Measurements from ENCODE around the gene SYNE2.

Gene SYNE2

GRCh38 chr14:63843796-63844195 is 9.0 kb upstream of the SYNE2 start:
- Histone ChIP-seq H3K36me3 (no peaks in the 10 kb centered on the region), H3K9me3 (no peaks in the 10 kb centered on the region), H3K4me3 (ENCODE audit: low read depth, low read length) (no peak overlapping the region), H3K27me3 (no peaks in the 10 kb centered on the region), H3K4me1 (no peaks in the 10 kb centered on the region; the same call in 1 of the 2 replicates)
- TF ChIP-seq, protein P1, sequence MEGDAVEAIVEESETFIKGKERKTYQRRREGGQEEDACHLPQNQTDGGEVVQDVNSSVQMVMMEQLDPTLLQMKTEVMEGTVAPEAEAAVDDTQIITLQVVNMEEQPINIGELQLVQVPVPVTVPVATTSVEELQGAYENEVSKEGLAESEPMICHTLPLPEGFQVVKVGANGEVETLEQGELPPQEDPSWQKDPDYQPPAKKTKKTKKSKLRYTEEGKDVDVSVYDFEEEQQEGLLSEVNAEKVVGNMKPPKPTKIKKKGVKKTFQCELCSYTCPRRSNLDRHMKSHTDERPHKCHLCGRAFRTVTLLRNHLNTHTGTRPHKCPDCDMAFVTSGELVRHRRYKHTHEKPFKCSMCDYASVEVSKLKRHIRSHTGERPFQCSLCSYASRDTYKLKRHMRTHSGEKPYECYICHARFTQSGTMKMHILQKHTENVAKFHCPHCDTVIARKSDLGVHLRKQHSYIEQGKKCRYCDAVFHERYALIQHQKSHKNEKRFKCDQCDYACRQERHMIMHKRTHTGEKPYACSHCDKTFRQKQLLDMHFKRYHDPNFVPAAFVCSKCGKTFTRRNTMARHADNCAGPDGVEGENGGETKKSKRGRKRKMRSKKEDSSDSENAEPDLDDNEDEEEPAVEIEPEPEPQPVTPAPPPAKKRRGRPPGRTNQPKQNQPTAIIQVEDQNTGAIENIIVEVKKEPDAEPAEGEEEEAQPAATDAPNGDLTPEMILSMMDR (IDR thresholded peaks at IDR 0.05; ENCODE audit: low read depth, low read length) = no peak
- no peak for DNase-seq

DNA sequence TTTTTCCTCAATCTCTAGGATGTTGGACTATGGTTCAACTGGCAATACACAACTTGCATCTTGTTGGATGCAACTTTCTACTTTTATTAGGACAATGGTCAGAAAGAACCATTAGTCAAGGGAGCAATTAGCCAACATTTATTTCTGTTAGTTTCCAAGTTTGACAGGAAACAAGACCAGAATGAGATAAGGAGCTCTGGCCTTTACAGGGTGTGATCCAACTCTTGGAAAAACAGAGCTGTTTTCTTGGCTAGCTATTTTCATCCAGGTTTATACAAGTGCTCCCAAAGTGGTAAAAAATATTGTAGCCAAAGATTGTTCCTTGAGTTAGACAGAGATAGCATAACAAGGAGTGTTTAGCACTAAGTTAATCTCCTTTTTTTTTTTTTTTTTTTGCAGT is 3.9 kb upstream of the SYNE2 start:
- DNase-seq = no peak
- TF ChIP-seq, protein P1 (IDR thresholded peaks at IDR 0.05; ENCODE audit: low read depth, low read length) = no peak
- H3K9me3 ChIP-seq = no peaks in the 10 kb centered on the region
- no peaks in the 10 kb centered on the region for H3K27me3 ChIP-seq
- H3K4me1 ChIP-seq = no peaks in the 10 kb centered on the region; the same call in 1 of the 2 replicates
- no peaks in the 10 kb centered on the region for H3K36me3 ChIP-seq
- H3K4me3 ChIP-seq (ENCODE audit: low read depth, low read length) = no peak overlapping the region

DNA sequence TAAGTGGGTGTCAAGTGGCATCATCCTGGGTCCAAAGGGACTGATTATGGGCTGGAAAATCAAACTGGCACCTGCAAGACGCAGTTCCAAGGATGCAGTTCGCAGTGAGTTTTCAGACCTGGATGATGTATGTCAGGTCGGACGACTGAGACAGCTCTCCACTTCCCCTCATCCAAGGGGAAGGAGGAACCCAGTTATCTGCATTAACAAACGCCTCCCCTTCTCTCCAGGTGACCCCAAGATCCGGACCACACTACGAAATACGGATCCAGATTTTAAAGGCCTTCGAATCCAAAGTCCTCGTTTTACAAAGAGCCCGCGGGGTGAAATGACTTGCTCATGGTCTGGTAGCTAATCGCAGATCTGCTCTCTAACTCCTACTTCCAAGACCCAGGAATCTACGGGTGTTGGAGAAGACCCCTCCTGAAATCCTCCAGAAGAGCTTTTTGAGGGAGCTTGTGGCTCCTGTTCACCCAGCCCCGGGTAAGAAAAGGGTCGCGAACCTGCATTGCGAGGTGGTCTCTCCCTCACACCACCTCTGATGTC is 460 bp upstream of the SYNE2 start:
- TF ChIP-seq, protein P1 (IDR thresholded peaks at IDR 0.05; ENCODE audit: low read depth, low read length) = no peak
- Histone ChIP-seq H3K4me1 (no peaks in the 10 kb centered on the region; the same call in 1 of the 2 replicates), H3K4me3 (ENCODE audit: low read depth, low read length) (peak overlapping the region; percentile 84), H3K36me3 (no peaks in the 10 kb centered on the region), H3K27me3 (no peaks in the 10 kb centered on the region), H3K9me3 (no peaks in the 10 kb centered on the region)
- no peak for DNase-seq

DNA sequence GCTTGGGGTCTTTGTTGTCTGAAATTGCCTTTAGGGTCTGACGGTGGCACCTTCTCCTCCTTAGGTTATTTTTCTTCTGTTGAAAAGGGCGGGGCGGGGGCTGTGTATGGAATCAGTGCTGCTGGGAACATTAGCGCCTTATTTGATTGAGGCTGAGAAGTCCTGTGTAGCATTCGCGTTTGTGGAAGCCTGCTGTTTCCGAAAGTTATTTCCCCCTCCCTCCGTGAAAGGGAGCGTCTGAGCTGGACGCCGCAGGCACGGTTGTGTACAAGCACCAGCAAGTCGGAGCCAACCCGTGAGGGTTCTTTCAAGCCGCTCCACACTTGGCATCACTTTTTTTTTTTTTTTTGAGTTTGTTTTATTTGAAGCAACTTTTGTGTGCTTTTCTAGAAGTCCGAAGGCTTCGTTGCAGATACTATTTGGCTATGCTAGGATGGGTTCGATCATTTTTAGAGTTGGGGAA is 1.1 kb downstream of the SYNE2 start:
- Histone ChIP-seq H3K4me1 (no peaks in the 10 kb centered on the region; the same call in 1 of the 2 replicates), H3K27me3 (no peaks in the 10 kb centered on the region), H3K9me3 (no peaks in the 10 kb centered on the region), H3K36me3 (no peaks in the 10 kb centered on the region), H3K4me3 (ENCODE audit: low read depth, low read length) (peak overlapping the region; percentile 84)
- peak; percentile 66 for DNase-seq
- TF ChIP-seq, protein P1 (IDR thresholded peaks at IDR 0.05; ENCODE audit: low read depth, low read length) = no peak

DNA sequence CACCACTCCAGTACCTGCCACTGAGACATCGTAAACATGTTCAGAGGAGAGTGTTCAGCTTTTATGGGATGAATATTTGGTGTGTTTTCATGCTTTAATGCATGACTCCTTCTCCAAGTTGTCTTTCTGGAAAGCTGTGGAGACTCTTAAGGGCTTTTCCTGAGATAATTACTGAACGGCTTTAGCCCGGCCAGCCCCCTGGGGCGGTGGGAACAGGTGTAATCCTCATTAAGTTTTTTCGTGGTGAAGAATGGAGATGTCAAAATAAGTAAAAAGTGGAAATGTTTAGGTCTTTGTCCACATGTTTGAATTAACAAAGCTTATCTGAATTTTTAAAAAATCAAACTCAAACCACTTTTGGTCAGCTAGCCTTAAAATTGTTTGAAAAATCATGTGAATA is 1.5 kb downstream of the SYNE2 start:
- Histone ChIP-seq H3K9me3 (no peaks in the 10 kb centered on the region), H3K4me1 (no peaks in the 10 kb centered on the region; the same call in 1 of the 2 replicates), H3K36me3 (no peaks in the 10 kb centered on the region), H3K27me3 (no peaks in the 10 kb centered on the region), H3K4me3 (ENCODE audit: low read depth, low read length) (peak overlapping the region; percentile 84)
- TF ChIP-seq, protein P1 (IDR thresholded peaks at IDR 0.05; ENCODE audit: low read depth, low read length) = no peak
- DNase-seq = no peak

GRCh38 chr14:63855281-63855680 is 2.5 kb downstream of the SYNE2 start:
- Histone ChIP-seq H3K36me3 (no peaks in the 10 kb centered on the region), H3K4me1 (no peaks in the 10 kb centered on the region; the same call in 1 of the 2 replicates), H3K27me3 (no peaks in the 10 kb centered on the region), H3K4me3 (ENCODE audit: low read depth, low read length) (no peak overlapping the region), H3K9me3 (no peaks in the 10 kb centered on the region)
- TF ChIP-seq, protein P1 (IDR thresholded peaks at IDR 0.05; ENCODE audit: low read depth, low read length) = no peak
- no peak for DNase-seq
